ENCODE results near the gene CCL14. TPM values are rescaled to one million over a fixed set of nuclear protein-coding genes. Genes with fewer than 3 reads are reported as not detected.
A peak's percentile ranks its signal among the peaks of the same experiment; 100 is the strongest.

CCL14 gene
- total RNA-seq, 2 experiments from 2014 or later: not detected

DNA sequence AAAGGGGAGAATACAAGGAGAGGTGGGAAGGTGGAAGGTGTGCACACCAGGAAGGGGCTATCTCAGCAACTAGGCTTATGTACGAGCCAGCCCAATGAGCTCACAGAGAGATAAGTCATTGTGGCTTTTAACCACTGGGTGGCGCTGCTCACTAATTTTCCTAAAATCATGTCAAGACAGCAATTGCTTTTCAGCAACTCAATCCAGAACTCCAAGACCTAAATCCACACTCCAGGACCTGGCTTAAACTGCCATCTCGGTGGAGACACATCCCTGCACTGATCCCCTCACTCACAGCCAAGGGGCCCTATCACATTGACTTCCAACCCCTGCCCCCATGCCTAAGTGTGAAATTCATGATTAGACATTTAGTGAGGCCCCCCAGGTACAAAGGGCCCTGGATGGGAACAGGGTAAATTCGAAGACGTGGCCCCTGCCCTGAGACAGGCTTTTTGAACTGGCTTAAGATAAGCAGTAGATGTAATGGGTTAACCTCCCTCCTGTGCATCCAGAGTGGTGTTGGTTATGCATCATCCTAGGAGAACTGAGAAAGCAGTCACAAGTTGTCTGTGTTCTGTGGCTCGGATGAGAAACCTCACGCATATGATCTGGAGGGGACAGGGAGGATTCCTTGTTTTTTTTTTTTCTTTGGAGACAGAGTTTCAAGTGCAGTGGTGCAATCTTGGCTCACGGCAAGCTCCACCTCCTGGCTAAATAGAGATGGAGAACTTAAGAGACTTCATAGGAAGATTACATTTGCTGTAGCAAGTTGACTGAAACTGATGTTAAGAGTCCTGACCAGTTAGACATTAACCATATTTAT is 16.8 kb downstream of the CCL14 start:
- POLR2A ChIA-PET: interaction anchor here (0.6 to 1.0 kb wide), 4 partner anchors 11 to 197 kb away, joined by 3 to 5 read pairs (median 3); no protein-coding TSS in a partner anchor
- H3K27me3 Mint-ChIP-seq (ENCODE audit: low read depth): peaks cover 6% of the 10 kb centered on the region
- no peak overlapping the region for H3K27ac Mint-ChIP-seq

DNA sequence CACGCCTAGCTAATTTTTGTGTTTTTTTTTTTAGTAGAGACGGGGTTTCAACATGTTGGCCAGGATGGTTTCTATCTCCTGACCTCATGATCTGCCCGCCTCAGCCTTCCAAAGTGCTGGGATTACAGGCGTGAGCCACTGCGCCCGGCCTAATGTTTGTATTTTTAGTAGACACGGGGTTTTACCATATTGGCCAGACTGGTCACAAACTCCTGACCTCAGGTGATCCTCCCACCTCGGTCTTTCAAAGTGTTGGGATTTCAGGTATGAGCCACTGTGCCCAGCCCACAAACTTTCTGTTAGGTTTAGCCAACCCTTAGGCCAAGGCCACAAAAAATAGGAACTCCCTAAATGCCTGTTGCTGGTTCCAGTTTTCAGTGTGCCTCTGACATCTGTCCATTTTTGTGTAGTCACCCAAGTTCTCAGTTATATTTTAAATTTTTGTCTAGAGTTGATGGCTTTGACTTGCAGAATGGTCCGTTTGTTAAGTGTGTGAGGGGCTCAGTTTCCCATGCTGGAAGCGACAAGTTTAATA is 17.9 kb downstream of the CCL14 start:
- no peak for DNase-seq
- H3K4me1 Mint-ChIP-seq (ENCODE audit: low read depth): peaks cover 7% of the 10 kb centered on the region
- H3K27me3 Mint-ChIP-seq (ENCODE audit: low read depth): peaks cover 13% of the 10 kb centered on the region
- H3K4me3 Mint-ChIP-seq: no peak overlapping the region
- H3K27ac Mint-ChIP-seq: no peak overlapping the region
- ATAC-seq: no peak
- POLR2A ChIA-PET: interaction anchor here (0.6 to 1.0 kb wide), 3 partner anchors 10 to 180 kb away, joined by 3 to 5 read pairs (median 3); no protein-coding TSS in a partner anchor
- H3K9me3 Mint-ChIP-seq (ENCODE audit: insufficient read depth): no peaks in the 10 kb centered on the region
- CTCF ChIA-PET: interaction anchor here (0.6 to 5.2 kb wide), 28 partner anchors 9 to 515 kb away, joined by 3 to 119 read pairs (median 6); partner anchors contain the start of genes CCL16 and LYZL6
- no peaks in the 10 kb centered on the region for H3K36me3 Mint-ChIP-seq (ENCODE audit: low read depth)

More for the DNA sequence above, 16.8 kb downstream of the CCL14 start:
- H3K9me3 Mint-ChIP-seq (ENCODE audit: insufficient read depth): no peaks in the 10 kb centered on the region
- peaks cover 7% of the 10 kb centered on the region for H3K4me1 Mint-ChIP-seq (ENCODE audit: low read depth)
- no peaks in the 10 kb centered on the region for H3K36me3 Mint-ChIP-seq (ENCODE audit: low read depth)
- no peak overlapping the region for H3K4me3 Mint-ChIP-seq
- peak; percentile 86 for DNase-seq
- peak; percentile 72 for ATAC-seq
- CTCF ChIA-PET: interaction anchor here (0.5 to 5.2 kb wide), 45 partner anchors 8 to 260 kb away, joined by 3 to 119 read pairs (median 4); partner anchors contain the start of genes CCL16, HEATR9, LYZL6 and RDM1

DNA sequence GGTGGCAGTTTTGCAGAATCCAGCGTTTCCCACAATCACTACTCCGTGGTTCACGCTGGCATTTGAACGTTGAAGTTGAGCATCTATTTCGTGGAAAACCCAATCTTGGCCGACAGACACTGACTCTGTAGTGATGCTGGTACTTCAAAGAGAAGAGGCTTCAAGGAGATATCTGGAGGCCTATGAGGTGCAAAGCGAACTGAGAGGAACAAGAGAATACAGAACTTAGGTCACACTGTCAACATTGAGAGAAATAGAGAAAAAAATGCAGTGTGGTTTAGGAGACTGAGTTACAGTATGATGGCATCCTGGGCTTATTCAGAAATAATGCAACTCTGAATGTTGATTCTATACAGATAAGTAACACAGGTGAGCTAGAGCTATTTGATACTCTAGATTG is 21.3 kb downstream of the CCL14 start:
- no peaks in the 10 kb centered on the region for H3K36me3 Mint-ChIP-seq (ENCODE audit: low read depth)
- DNase-seq (no peak), ATAC-seq (no peak)
- no peak overlapping the region for H3K4me3 Mint-ChIP-seq
- H3K27ac Mint-ChIP-seq: no peak overlapping the region
- H3K27me3 Mint-ChIP-seq (ENCODE audit: low read depth): peaks cover 20% of the 10 kb centered on the region
- POLR2A ChIA-PET: no interaction called here
- H3K4me1 Mint-ChIP-seq (ENCODE audit: low read depth): peaks cover 7% of the 10 kb centered on the region
- CTCF ChIA-PET: interaction anchor here (1.9 to 2.1 kb wide), 3 partner anchors 10 to 184 kb away, joined by 11 to 13 read pairs (median 12); no protein-coding TSS in a partner anchor
- H3K9me3 Mint-ChIP-seq (ENCODE audit: insufficient read depth): no peaks in the 10 kb centered on the region

DNA sequence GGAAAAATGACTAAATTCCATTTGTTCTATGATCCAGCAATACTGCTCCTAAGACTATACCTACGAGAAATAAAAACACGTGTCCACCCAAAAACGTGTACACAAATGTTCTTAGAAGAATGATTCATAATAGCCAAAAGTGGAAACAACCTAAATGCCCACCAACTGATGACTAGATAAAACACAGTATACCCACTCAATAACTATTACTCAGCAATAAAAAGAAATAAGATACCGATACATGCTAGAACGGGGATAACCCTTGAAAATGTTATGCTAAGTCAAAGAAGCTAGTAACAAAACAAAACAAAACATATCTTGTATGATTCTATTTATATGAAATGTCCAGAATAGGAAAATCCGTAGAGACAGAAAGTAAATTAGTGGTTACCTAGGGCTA is 22.9 kb downstream of the CCL14 start:
- Mint-ChIP-seq H3K4me3 (no peak overlapping the region), H3K27ac (no peak overlapping the region), H3K4me1 (ENCODE audit: low read depth) (no peaks in the 10 kb centered on the region), H3K36me3 (ENCODE audit: low read depth) (no peaks in the 10 kb centered on the region), H3K9me3 (ENCODE audit: insufficient read depth) (no peaks in the 10 kb centered on the region), H3K27me3 (ENCODE audit: low read depth) (peaks cover 17% of the 10 kb centered on the region)
- POLR2A ChIA-PET: no interaction called here
- no peak for ATAC-seq
- CTCF ChIA-PET: interaction anchor here (0.9 to 1.8 kb wide), 4 partner anchors 12 to 185 kb away, joined by 3 to 8 read pairs (median 6); no protein-coding TSS in a partner anchor
- DNase-seq: no peak

DNA sequence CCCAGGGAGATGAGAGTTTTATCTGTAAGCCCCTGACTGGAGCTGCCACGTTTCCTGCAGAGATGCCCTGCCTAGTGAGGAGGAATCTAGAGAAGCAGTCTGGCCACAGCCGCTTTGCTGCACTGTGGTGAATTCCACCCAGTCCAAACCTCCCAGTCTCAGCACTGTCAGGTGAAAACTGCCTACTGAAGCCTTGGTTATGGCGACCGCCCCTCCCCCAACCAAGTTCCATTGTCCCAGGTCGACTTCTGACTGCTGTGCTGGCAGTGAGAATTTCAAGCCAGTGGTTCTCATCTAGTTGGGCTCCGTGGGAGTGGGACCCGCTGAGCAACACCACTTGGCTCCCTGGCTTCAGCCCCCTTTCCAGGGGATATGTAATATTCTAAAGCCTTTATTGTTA is 32.8 kb downstream of the CCL14 start:
- peaks cover 42% of the 10 kb centered on the region for H3K27me3 Mint-ChIP-seq (ENCODE audit: low read depth)
- H3K4me3 Mint-ChIP-seq: no peak overlapping the region
- ChIA-PET POLR2A (no interaction called here), CTCF (no interaction called here)
- no peak for DNase-seq
- H3K27ac Mint-ChIP-seq: no peak overlapping the region
- ATAC-seq: no peak
- no peaks in the 10 kb centered on the region for H3K9me3 Mint-ChIP-seq (ENCODE audit: insufficient read depth)
- H3K36me3 Mint-ChIP-seq (ENCODE audit: low read depth): no peaks in the 10 kb centered on the region
- no peaks in the 10 kb centered on the region for H3K4me1 Mint-ChIP-seq (ENCODE audit: low read depth)

DNA sequence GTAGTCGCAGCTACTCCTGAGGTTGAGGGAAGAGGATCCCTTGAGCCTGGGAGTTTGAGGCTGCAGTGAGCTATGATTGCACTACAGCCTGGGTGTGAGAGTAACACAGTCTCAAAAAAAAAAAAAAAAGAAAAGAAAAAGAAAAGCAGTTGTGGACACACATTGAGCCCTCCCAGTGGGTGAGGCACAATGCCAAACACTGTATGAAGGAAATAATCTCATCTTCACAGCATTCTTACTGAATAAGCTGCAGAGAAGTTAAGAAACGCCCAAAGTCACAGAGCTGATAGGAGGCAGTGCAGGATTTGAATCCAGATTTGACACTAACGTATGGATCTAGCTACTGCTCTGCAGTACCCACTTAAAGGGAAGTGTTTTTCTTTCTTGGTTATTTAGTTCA is 37.1 kb downstream of the CCL14 start:
- DNase-seq (no peak), ATAC-seq (no peak)
- Mint-ChIP-seq H3K9me3 (ENCODE audit: insufficient read depth) (no peaks in the 10 kb centered on the region), H3K4me1 (ENCODE audit: low read depth) (peaks cover 7% of the 10 kb centered on the region), H3K4me3 (no peak overlapping the region), H3K36me3 (ENCODE audit: low read depth) (no peaks in the 10 kb centered on the region), H3K27me3 (ENCODE audit: low read depth) (peaks cover 18% of the 10 kb centered on the region), H3K27ac (no peak overlapping the region)
- POLR2A ChIA-PET: no interaction called here
- CTCF ChIA-PET: interaction anchor here (0.9 to 2.3 kb wide), 5 partner anchors 9 to 101 kb away, joined by 3 to 9 read pairs (median 4); no protein-coding TSS in a partner anchor

DNA sequence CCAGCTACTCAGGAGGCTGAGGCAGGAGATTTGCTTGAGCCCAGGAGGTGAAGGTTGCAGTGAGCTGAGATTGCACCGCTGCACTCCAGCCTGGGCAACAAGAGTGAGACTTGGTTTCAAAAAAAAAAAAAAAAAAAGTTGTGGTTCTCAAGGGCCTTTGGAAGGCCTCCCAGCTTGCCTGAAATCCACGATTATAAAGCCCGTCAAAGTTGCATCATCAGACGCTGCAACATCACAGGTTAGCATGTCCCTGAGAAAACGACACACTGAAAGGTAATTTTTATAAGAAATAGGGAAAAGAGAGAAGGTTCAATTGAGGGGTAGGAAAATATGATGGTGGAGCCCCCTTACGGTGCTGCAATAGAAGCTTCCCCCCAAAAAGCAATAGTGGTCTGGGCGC is 38.4 kb downstream of the CCL14 start:
- Mint-ChIP-seq H3K4me3 (no peak overlapping the region), H3K36me3 (ENCODE audit: low read depth) (no peaks in the 10 kb centered on the region), H3K9me3 (ENCODE audit: insufficient read depth) (no peaks in the 10 kb centered on the region), H3K4me1 (ENCODE audit: low read depth) (peaks cover 9% of the 10 kb centered on the region), H3K27me3 (ENCODE audit: low read depth) (peaks cover 16% of the 10 kb centered on the region), H3K27ac (no peak overlapping the region)
- DNase-seq: no peak
- POLR2A ChIA-PET: no interaction called here
- CTCF ChIA-PET: interaction anchor here (0.7 to 2.7 kb wide), 8 partner anchors 11 to 125 kb away, joined by 3 to 13 read pairs (median 5); no protein-coding TSS in a partner anchor
- no peak for ATAC-seq

DNA sequence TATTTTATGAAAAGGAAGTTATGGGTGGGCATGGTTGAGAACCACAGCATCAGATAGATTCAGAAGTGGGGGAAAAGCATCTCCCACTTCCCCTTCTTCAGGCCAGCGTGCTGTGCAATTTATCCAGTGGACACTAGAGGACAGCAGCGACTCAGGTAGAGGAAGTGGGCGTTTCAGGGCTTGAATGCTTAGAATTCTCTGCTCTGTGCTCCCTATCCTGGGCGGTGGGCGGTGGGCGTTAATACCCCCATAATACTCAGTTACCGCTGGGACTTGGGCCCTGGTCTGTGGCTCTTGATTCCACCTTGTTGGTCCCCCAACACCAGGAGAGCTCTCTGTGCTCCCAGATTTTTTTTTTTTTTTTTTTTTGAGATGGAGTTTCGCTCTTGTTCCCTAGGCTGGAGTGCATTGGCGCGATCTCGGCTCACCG is 39.4 kb downstream of the CCL14 start:
- ChIA-PET POLR2A (interaction anchor here (0.6 kb wide), 1 partner anchor 28 kb away, joined by 4 read pairs; no protein-coding TSS in a partner anchor), CTCF (interaction anchor here (0.6 to 2.7 kb wide), 6 partner anchors 12 to 1896 kb away, joined by 3 to 13 read pairs (median 3); no protein-coding TSS in a partner anchor)
- Mint-ChIP-seq H3K9me3 (ENCODE audit: insufficient read depth) (no peaks in the 10 kb centered on the region), H3K27me3 (ENCODE audit: low read depth) (peaks cover 7% of the 10 kb centered on the region), H3K27ac (no peak overlapping the region), H3K4me1 (ENCODE audit: low read depth) (peaks cover 10% of the 10 kb centered on the region), H3K36me3 (ENCODE audit: low read depth) (no peaks in the 10 kb centered on the region), H3K4me3 (no peak overlapping the region)
- DNase-seq (peak; percentile 75), ATAC-seq (peak; percentile 87)

DNA sequence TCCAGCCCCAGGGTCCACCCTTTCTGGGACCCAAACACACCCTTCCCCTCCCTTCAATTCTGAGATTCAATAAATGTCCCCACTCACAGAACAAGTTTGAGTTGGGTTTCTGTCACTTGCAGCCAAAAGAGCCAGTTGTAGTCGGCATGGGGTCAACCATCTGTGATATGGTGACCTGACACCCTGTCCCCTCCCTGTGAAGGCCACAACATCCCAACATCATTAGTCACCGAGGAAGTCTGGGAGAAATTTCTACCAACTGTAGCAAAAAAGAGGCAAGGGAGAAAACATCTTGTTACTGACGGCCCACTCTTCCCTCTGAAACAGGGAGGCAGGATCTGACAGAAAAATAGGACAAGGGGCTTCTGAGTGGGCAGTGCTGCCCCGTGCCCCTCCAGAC is 42.4 kb downstream of the CCL14 start:
- CTCF ChIA-PET: interaction anchor here (2.1 kb wide), 1 partner anchor 12 kb away, joined by 9 read pairs; no protein-coding TSS in a partner anchor
- H3K36me3 Mint-ChIP-seq (ENCODE audit: low read depth): no peaks in the 10 kb centered on the region
- H3K4me1 Mint-ChIP-seq (ENCODE audit: low read depth): peaks cover 10% of the 10 kb centered on the region
- H3K9me3 Mint-ChIP-seq (ENCODE audit: insufficient read depth): no peaks in the 10 kb centered on the region
- H3K27ac Mint-ChIP-seq: no peak overlapping the region
- H3K4me3 Mint-ChIP-seq: no peak overlapping the region
- ATAC-seq (no peak), DNase-seq (no peak)
- POLR2A ChIA-PET: no interaction called here
- no peaks in the 10 kb centered on the region for H3K27me3 Mint-ChIP-seq (ENCODE audit: low read depth)

DNA sequence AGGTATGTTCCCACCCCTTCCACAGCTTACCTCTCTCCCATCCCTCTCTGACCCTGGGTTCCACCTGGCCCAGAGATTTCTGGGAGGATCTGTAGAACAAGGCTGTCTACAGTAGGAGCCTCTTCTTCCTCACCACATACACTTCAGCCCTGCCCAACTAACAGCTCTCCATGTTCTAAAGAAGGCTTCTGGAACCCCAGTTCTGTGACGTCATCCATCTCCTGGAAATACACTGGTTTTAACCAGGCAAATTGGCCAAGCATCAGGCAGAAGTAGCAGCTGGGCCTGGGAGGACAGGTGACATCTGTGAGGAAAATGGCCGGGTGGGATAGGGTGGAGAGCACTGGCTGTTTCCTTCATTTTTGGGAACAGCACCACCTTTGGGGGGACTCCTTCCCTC is 43.0 kb downstream of the CCL14 start, which contains the start of gene LYZL6:
Gene LYZL6 (minus strand): TSS at position 177 of the 400 bp plus-strand sequence. CDS start 4,357 bp downstream, outside the sequence.
- no peak for DNase-seq
- Mint-ChIP-seq H3K36me3 (ENCODE audit: low read depth) (no peaks in the 10 kb centered on the region), H3K27ac (no peak within 1 kb of the TSS), H3K4me1 (ENCODE audit: low read depth) (peaks cover 10% of the 10 kb centered on the region), H3K27me3 (ENCODE audit: low read depth) (no peaks in the 10 kb centered on the region), H3K4me3 (no peak within 1 kb of the TSS), H3K9me3 (ENCODE audit: insufficient read depth) (no peaks in the 10 kb centered on the region)
- no peak for ATAC-seq
- POLR2A ChIA-PET: no interaction called here
- CTCF ChIA-PET: interaction anchor here (1.0 to 2.1 kb wide), 5 partner anchors 12 to 206 kb away, joined by 3 to 9 read pairs (median 4); no protein-coding TSS in a partner anchor

DNA sequence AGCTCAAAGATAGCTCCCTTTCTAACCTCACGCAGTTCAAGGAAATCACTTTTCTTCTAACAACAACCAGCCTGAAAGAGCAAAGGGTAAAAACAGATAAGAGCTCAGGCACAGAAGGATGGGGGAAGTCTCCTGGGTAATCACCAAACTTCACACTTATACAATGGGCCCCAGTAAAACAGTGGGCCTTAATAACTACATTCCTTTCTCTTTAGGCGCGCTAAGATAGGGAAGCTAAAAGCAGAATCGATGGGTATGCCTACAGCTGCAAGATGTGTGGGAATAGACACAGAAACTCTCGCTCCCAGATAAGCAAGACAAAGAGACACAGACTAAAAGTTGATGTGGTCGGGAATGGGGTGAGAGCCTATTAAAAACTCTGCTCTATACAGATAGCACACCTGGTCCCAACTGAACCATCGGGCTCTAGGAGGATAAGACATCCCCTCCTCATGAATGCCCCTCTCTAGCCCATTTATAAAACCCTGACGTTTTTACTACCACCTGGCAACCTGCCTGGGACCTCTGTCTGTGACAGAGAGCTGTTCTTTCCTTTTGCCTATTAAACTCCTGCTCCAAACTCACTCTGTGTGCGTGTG is 43.8 kb downstream of the CCL14 start:
- Mint-ChIP-seq H3K27ac (no peak overlapping the region), H3K4me1 (ENCODE audit: low read depth) (peaks cover 10% of the 10 kb centered on the region), H3K9me3 (ENCODE audit: insufficient read depth) (no peaks in the 10 kb centered on the region), H3K36me3 (ENCODE audit: low read depth) (no peaks in the 10 kb centered on the region), H3K27me3 (ENCODE audit: low read depth) (no peaks in the 10 kb centered on the region), H3K4me3 (no peak overlapping the region)
- ATAC-seq (no peak), DNase-seq (no peak)
- ChIA-PET POLR2A (no interaction called here), CTCF (interaction anchor here (1.0 to 2.1 kb wide), 5 partner anchors 11 to 206 kb away, joined by 3 to 9 read pairs (median 4); no protein-coding TSS in a partner anchor)
